NCI-H2107 treated with DMSO at 0.1 percent for 48 hours (cell line): ENCODE results near the gene PLEK2.
"Not testable (repeated sequence)": the region's sequence is repeated elsewhere in the genome, so short reads cannot be mapped to it uniquely, and the experiment has no call there.

ENCODE experiments used
- DNase-seq: peaks from one replicate; lab custom pipeline; 2025; ENCODE audit not compliant: unreplicated experiment; lab: John Stamatoyannopoulos, UW

Gene PLEK2

DNA sequence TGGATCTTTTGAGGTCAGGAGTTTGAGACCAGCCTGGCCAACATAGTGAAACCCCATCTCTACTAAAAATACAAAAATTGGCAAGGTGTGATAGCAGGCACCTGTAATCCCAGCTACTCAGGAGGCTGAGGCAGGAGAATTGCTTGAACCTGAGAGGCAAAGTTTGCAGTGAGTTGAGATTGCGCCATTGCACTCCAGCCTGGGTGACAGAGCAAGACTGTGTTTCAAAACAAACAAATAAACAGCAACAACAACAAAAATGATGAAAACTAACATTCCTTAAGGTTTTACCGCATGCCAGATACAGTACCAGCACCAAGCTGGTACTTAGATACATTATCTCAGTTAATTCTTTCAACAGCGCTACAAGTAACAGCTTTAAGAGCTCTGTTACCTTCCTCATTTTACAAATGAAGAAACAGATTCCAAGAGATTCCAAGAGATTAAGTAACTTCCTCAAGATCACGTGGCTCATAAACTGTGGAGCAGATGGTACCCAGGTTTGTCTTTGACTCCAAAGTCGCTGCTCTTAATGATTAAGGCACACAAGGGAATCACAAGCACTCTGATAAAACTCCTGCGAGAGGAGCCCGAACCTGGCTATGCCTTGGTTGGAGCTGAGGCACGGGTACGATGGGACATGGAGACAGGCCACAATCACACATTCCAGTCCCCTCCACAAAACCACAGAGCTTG lies 17.7 kb upstream of the PLEK2 start:
- no peak for DNase-seq

DNA sequence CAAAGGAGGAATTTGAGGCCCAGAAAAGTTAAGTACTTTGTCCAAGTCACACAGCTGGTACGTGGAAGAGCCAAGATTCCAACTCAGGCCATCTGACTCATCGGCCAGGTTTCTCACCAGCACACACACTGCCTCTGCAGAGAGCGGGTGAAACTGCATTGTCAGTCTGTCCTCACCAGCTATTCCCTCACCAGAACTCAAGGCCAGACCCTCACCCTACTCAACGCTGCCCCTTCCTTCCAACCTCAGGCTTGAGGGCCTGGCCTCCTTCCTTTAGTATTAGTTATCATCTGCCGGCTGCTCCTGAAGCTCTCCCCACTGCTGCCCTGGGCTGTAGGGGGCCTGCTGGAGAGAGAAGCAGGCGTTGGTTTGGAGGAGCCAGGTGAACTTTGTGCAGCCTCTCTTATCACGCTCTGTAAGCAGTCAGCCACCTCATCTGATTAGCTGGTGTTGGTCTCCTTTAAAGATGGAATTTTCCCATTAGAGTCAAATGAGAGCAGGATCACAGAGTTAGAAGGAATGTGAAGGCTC lies 16.6 kb upstream of the PLEK2 start:
- DNase-seq = no peak

DNA sequence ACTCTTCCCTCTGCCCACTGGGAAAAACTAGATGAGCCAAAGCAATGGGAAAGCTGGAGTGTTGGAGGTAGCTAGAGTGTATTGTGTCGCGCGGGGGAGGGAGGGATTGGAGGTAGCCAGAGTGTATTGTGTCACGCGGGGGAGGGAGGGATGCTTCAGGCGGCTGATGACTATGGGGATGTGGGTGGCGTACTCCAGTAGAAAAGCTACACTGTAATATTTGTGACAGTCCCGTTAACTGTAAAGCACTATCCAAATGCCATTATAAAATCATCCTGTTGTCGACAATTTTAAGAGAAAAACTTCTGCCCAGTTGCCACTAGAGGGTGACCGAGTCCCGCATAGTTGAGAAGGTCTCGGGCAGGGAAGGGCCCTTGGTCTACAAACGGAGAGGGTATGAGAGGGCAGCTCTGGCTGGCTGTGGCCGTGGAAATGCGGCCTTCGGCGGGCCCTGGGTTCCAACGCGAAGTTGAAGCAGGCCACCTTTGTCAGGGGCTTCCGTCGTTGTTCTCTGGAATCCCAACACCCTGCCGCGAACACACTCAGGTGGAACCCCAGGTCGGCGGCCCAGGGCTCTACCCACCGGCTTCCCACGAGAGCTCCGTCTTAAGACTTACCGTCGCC lies 15.1 kb upstream of the PLEK2 start:
- peak; percentile 88 for DNase-seq

DNA sequence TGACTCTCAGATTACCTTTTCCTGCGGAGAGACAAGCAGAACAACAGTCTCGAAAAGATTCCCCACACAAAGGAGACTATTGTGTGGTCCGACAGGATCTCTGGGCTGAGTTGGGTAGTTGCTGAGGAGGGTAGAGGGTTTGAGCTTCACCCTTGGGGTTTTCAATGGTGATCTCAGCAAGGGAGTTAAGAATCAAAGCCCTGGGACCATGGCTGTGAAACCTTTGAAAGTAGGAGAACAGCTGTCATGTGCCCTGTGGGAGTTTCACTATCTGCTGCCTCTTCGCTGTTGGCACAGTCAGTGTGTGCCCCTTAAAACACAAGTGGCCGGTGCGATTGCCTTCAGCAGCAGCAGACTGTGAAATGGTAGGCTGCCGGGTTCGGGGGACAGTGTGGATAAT lies 14.2 kb upstream of the PLEK2 start:
- DNase-seq = peak; percentile 54

DNA sequence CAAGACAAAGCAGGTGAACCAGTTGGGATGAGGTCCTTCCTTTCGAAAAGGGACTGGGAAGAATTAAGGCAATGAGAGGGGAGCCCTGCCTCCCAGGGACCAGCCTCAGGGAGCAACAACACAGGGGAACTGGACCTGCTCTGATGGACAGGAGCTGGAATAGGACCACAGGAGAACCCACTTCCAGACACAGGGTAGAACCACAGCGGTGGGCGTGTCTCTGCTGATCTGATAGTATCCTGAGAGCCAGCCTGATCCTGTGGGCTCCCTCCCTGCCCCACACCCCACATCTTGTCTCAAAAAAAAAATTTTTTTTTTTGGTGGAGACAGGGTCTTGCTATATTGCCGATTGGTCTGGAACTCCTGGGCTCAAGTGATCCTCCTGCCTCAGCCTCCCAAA lies 13.6 kb upstream of the PLEK2 start:
- no peak for DNase-seq

DNA sequence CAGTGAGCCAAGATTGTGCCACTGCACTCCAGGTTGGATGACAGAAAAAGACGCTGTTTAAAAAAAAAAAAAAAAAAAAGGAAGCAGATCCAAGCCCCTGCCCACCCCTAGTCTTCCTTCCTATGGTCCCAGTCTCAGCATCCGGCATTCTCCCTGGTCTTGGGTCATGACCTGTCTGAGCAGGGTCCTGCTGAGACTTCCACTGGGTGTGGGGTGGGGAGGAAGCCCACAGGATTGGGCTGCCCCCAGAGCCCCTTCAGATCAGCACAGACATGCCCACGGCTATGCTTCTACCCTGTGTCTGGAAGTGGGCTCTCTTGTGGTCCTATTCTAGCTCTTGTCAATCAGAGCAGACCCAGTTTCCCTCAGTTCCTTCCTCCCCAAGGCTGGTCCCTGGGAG lies 12.6 kb upstream of the PLEK2 start:
- no peak for DNase-seq

DNA sequence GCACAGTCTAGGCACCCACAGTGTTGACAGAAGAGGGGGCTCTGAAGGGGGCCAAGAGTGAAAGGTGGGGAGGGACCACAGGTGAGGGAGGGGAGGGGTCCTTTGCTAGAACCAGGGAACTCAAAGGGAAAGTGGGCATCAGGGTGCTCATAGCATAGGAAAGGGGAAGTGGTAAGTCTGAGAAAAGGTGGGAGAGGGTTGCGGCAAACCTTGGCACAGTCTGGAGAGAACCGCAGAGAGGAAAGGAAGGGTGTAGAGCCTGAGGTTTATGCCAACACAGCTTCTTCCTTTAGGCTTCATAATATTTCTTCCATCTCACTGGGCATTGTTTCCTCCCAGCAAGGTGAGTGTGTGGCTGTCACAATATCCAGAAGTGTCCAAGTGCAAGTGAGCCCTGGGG lies 11.5 kb upstream of the PLEK2 start:
- DNase-seq = no peak

DNA sequence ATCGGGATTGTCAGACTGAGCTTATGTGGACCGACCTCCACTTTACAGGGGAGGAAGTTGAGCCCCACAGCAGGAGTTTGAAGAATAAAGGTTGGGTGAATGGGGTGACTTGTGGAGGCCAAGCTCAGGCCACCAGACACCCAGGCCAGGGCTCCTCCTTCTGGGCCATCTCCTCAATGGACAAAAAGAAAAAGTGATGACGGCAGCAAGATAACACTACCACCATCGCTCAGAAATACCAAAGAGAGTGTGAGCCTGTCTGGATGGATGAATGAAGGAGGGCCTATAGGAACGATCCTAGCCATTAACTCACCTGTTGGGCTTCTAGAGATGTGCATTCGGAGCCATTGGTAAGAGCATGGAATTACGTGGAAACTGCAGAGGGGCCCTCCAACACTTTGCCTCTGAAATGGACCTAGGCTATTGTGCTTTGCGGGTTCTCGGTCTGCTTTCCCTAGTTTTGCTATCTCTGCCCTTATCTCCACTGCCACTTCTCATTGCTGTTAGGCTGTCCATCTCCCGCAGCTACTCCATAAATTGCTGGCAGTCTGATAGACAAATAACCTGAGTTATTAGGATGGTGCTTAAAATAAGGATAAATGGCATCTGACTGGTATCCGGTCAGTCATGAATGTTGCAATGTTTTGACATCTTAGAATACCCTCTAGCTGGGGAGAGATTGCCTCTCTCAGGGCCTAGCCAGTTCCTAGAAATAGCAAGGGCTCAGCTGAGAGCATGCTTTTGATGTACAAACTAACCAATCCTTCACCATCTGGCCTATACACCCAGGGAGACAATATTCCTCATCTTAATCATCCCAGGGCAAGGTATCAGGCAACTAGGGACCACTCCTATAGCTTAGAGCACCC lies 9.6 kb upstream of the PLEK2 start:
- no peak for DNase-seq

DNA sequence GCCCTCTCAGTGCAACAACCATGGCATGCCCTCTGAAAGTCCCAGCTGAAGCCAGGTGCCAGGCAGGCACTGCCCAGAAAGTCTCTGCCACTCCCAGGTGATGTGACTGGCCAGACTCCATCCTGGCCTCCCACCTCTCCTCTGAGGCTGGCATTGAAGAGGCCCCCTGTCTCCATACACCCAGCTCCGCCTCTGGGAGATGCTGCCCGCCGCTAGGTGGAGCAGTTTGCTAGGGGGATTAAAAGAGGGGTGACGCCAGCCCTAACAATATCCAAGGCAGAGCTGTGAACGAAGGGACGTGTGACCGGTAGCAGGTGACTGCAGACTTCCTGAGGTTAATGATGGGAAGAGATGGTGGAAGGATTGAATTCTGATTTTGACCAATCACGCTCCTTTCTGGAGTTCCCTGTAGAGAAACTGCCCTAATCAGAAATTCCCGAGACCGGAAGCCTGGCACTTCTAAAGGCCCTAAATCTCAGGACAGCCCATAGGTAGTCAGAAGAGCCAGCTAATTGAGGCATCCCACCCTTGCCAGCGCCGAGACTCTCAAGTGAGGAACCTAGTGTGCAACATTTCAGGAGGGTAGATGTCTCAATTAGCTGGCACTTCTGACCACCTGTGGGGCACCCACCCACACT lies 8.3 kb upstream of the PLEK2 start:
- no peak for DNase-seq

DNA sequence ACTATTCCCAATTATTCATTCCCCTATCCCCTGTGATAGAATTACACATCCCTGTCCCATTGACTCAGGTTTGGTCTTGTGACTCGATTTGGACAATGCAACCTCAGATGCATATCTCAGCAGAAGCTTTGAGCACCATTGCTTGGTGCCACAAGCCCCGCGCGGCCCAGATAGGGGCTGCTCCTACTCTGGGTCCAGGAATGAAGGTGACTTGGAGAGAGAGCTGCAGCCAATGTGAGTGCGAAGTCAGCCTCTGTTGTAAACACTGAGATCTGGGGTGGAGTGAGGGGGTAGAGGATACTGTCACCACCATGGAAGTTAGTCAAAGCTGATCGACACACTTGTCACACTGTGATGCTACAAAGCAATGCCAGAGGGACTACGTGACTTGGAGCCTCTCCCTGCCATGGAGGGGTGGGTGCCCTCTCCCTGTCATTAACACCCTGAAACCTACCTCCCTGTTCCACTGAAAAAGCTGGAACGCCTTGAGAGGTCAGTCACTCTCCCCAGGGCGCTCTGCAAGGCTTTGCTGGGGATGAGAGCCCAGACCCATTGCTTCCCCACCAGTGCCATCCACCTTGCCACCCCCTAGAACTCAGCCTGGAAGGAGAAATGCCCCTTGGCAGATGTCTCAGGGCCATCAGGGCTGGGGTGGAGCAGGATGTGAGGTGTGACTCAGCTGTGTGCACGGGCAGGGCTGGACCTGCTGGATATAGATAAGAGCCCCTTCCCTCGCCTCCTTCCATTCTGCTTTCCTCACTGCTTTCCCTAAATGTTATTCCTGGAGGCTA lies 6.6 kb upstream of the PLEK2 start:
- no peak for DNase-seq

DNA sequence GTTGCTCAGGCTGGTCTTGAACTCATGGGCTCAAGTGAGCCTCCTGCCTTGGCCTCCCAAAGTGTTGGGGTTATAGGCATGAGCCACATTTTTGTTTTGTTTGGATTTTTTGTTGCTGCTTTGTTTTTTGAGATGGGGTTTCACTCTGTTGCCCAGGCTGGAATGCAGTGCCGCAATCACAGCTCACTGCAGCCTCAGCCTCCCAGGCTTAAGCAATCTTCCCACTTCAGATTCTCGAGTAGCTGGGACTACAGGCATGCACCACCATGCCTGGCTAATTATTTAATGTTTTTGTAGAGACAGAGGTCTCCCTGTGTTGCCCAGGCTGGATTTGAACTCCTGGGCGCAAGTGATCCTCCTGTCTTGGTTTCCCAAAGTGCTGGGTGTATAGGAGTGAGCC lies 5.7 kb upstream of the PLEK2 start:
- DNase-seq = no peak

DNA sequence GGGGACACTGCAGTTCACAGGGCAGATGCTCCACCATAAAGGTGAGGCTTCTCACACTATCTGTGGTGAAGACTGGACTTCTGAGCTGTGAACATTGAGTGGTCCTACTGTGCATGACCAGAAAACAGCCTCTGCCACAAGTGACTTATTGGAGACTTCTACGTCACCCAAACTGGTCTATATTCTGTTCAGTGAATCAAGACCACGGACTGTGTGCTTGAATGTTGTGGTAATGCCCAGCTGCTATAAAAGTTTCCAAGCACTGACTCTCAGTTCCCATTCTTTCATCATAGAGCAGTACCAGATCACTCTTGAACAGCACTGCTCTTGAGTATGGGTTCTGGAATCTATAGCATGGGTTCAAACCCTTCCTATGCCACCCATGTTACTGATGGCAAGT lies 4.8 kb upstream of the PLEK2 start:
- DNase-seq = no peak

DNA sequence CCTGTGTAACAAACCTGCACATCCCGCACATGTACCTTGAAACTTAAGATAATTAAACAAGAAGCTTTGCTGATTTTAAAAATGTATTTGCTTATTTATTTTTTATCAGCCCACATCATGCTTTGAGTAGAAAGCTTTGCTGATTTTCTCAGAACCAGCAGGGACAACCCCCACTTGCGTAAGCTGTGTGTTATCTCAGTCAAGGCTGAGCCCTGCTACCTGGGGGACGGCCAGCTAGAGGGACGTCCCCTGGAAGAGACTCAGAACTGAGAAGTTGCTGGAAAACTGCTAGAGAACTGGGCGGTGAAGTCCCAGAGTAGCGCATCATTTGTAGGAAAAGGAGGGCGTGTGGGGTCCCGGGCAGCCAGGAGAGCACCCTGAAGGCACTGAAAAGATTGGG lies 4.1 kb upstream of the PLEK2 start:
- no peak for DNase-seq

DNA sequence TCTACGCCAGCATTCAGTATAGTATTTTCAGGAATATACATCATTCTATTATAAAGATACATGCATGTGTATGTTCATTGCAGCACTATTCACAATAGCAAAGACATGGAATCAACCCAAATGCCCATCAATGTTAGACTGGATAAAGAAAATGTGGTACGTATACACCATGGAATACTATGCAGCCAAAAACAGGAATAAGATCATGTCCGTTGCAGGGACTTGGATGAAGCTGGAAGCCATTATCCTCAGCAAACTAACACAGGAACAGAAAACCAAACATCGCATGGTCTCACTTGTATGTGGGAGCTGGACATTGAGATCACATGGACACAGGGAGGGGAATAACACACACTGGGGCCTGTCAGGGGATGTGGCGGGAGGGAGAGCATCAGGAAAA lies 3.6 kb upstream of the PLEK2 start:
- DNase-seq = not testable (repeated sequence)

DNA sequence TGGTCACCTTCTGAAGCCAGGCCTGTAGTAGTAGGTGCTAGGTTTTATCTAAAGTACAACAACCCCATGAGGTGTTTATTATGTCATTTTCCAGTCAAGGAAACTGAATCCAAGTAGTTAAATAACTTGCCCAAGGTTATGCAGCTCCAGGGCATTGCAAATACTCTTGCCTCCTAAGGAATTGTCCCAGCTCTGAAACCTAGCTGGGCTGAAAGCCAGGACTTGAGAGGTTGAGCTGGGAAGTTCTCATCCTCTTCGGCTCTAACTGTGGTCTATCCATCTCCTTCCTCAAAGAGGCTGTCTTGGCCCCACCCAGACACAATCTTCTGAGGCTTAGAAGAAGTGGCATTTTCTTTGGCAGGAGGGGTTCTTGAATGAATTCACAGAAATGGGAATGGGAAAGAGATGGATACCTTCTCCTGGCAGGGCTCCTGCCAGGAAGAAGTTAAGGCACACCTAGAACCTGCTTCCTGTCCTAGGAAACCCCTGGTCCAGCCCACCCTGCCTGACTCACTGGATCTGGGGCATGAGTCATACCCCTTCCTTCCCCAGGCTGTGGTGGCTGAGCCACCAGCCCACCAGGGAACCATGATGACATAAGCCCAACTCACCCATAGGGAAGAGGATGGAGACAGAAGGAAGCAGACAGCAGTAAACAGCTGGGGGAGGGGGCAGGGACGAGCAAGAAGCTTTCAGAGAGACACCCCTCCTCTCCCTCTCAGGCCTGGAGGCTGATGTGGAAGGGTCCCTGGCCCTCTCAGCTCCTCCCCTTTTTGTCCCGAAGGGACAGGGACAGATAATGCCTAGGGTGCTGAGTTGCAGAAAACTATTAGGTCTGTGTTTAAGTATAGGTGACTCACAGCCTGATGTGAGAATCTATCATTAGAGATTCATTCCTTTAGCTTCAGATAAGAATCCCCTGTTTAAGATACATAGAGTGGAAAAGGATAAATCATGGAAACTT lies 2.1 kb upstream of the PLEK2 start:
- DNase-seq = no peak

DNA sequence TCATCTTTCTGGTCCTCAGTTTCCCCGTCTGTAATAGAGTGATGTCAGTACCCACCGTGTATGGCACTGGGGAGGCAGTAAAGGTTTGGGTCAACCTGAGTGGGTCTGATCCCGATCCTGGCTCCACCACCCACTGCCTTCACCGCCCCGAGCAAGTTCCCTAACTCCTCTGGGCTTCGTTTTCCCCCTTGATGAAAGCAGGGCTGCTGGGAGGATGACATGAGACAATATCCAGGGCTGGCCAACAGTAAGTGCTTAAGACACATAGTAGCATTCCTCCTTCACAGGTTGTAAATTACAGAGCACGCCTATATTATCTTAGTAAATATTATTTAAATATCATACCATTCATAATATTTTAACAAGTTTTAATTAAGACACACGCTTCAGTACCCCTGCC lies 595 bp downstream of the PLEK2 start:
- no peak for DNase-seq

DNA sequence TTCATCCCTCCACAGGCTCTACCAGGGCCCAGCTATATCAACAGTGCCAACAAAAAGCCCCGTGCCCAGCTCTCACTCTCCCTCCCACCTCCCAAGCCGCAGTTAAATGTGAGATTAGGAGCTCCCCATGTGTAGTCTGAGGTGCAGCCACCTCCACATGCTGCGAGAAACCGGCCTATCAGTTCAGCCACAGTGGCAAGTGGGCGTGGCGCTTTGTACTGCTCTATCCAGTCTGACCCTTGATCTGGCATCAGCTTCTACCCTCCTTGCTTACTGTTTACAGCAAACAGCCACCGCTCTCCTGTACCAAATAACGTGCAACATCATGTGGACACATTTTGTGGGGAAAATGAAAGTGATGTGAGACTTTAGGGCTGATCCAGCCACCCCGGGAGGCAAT lies 1.7 kb downstream of the PLEK2 start:
- no peak for DNase-seq

DNA sequence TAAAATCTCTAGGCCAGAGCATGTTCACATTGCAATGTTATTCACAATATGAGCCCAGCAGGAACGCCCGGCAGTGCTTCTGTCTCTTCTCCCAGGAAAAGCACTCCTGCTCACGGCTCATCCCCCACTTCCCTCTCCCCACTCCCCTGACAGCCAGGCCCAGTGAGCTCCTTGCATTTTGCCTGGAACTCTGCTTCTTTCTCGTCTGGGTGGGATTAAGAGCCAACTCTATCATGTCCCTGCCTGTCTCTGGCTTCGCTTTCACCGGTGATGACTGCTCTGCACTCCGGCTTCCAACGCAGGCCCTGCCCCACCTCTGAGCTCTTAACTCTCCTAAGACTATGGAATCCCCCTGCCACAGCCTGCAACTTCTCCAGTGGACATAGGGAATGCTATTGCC lies 2.5 kb downstream of the PLEK2 start:
- DNase-seq = no peak

DNA sequence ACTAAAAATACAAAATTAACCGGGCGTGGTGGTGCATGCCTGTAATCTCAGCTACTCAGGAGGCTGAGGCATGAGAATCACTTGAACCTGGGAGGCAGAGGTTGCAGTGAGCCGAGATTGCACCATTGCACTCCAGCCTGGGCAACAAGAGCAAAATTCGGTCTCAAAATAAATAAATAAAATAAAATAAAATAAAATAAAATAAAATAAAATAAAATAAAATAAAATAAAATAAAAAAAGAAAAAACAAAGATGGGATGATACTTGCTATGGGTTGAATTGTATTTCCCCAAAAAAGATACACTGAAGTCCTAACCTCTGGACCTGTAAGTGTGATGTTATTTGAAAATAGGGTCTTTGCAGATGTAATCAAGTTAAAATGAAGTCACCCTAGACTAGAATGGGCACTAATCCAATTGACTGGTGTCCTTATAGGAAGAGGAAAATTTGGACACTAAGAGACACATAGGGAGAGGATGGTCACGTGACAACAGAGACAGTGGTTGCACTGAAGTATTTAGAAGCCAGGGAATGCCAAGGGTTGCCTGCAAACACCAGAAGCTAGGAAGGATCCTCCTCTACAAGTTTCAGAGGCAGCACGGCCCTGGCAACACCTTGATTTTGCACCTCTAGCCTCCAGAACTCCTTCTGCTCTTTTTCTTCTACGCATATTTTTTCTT lies 3.7 kb downstream of the PLEK2 start:
- not testable (repeated sequence) for DNase-seq
